A549 (cell line): ENCODE data around the gene FBXO15. TPM values are rescaled to one million over a fixed set of nuclear protein-coding genes. Genes with fewer than 3 reads are reported as not detected.
A peak's percentile ranks its signal among the peaks of the same experiment; 100 is the strongest.

Source experiments
- ATAC-seq, 2 experiments: fragments of 200-7000 bp in 1 of 2; fragments of >200 bp in 1 of 2; cut with Nextera tagmentation in 1 of 2; cut with Tn5 transposase in 1 of 2; 3 replicates each; pipeline versions ENCODE4 v1.8.0 to v1.9.1; 2018 to 2020; ENCODE audit warnings: mild to moderate bottlenecking in 1 of 2, moderate library complexity in 1 of 2
- CTCF ChIA-PET: fragments of 300-600 bp; sonication (Branson Sonifier 250); formaldehyde crosslinking; extraction: SDS; loops from one replicate; lab custom pipeline; 2021; ENCODE audit warnings: antibody characterized with exemption, inconsistent platforms; lab: Yijun Ruan, JAX
- POLR2A ChIA-PET: fragments of 350-600 bp; formaldehyde crosslinking; extraction: SDS; loops from one replicate; lab custom pipeline; 2021; ENCODE audit warnings: antibody characterized with exemption, inconsistent platforms; lab: Yijun Ruan, JAX
- DNase-seq, 2 experiments: peaks; one replicate each; pipeline versions ENCODE4 v3.0.0 to v3.0.0-alpha.2; 2011 to 2016; ENCODE audit warnings: low read depth in 1 of 2, low spot score in 1 of 2
- FAIRE-seq: peaks from 2 replicates; lab custom pipeline; 2011; peaks lifted over from hg19 to GRCh38; lab: Jason Lieb, UNC
- H3K27ac ChIP-seq, 2 experiments: fragments of >200 bp; sonication (Bioruptor Twin); formaldehyde crosslinking; 3 replicates each; pipeline ENCODE4 v1.5.1; 2016 to 2017
- H3K4me1 ChIP-seq: fragments of >200 bp; sonication (Bioruptor Twin); formaldehyde crosslinking; 3 replicates; pipeline ENCODE4 v1.6.1; 2016
- H3K4me2 ChIP-seq: fragments of >200 bp; sonication (Bioruptor Twin); formaldehyde crosslinking; 3 replicates; pipeline ENCODE4 v1.6.1; 2016
- H3K4me3 ChIP-seq: fragments of >200 bp; sonication (Bioruptor Twin); formaldehyde crosslinking; 3 replicates; pipeline ENCODE4 v1.5.1; 2016
- H3K9me3 ChIP-seq: fragments of >200 bp; sonication (Bioruptor Twin); formaldehyde crosslinking; 3 replicates; pipeline ENCODE4 v1.6.1; 2016
- BHLHE40 ChIP-seq: IDR thresholded peaks from 2 replicates; pipeline ENCODE4 v1.6.1; 2012; ENCODE audit warnings: low read depth, low read length, inconsistent platforms
- CHD2 ChIP-seq: fragments of 150-350 bp; IDR thresholded peaks from 2 replicates; pipeline ENCODE4 v1.6.1; 2014; ENCODE audit warnings: low read length; ENCODE audit not compliant: partially characterized antibody
- CHD4 ChIP-seq: fragments of 200-600 bp; sonication (generic); IDR thresholded peaks from 2 replicates; pipeline ENCODE4 v1.6.1; 2016; ENCODE audit warnings: antibody characterized with exemption, mild to moderate bottlenecking, borderline replicate concordance
- CTCF ChIP-seq: fragments of >200 bp; sonication (Bioruptor Twin); formaldehyde crosslinking; IDR thresholded peaks from 3 replicates; pipeline ENCODE4 v1.5.1; 2016
- EP300 ChIP-seq, 2 experiments: fragments of >200 bp; sonication (Bioruptor Twin); formaldehyde crosslinking; IDR thresholded peaks; 2 replicates in 1 of 2; 3 replicates in 1 of 2; pipeline ENCODE4 v1.6.1; 2016 to 2017
- FOSB ChIP-seq: fragments of 250-450 bp; sonication (Bioruptor Pico); IDR thresholded peaks from 2 replicates; pipeline ENCODE4 v1.5.0; 2020; ENCODE audit warnings: mild to moderate bottlenecking, moderate library complexity
- HEYL ChIP-seq: fragments of 250-450 bp; sonication (Bioruptor Pico); IDR thresholded peaks from 2 replicates; pipeline ENCODE4 v1.8.0; 2021; ENCODE audit warnings: mild to moderate bottlenecking, moderate library complexity
- HMGXB4 ChIP-seq: fragments of 250-450 bp; sonication (Bioruptor Pico); IDR thresholded peaks from 2 replicates; pipeline ENCODE4 v1.5.0; 2021; ENCODE audit warnings: mild to moderate bottlenecking, moderate library complexity, borderline replicate concordance
- KDM5A ChIP-seq: fragments of 200-600 bp; sonication (generic); IDR thresholded peaks from 2 replicates; pipeline ENCODE4 v1.6.1; 2016; ENCODE audit warnings: antibody characterized with exemption, mild to moderate bottlenecking
- MAFK ChIP-seq: fragments of 450-650 bp; IDR thresholded peaks from 2 replicates; pipeline ENCODE4 v1.6.1; 2014; ENCODE audit not compliant: partially characterized antibody
- NPAS2 ChIP-seq: fragments of 250-450 bp; sonication (Bioruptor Pico); IDR thresholded peaks from 2 replicates; pipeline ENCODE4 v1.8.0; 2022; ENCODE audit warnings: mild to moderate bottlenecking, moderate library complexity, borderline replicate concordance
- RNF2 ChIP-seq: fragments of 200-600 bp; sonication (generic); IDR thresholded peaks from 2 replicates; pipeline ENCODE4 v1.6.1; 2016; ENCODE audit warnings: low read depth, mild to moderate bottlenecking, antibody characterized with exemption, moderate library complexity, borderline replicate concordance
- ZSCAN20 ChIP-seq: fragments of 250-450 bp; sonication (Bioruptor Pico); IDR thresholded peaks from 2 replicates; pipeline ENCODE4 v1.8.0; 2022; ENCODE audit warnings: mild to moderate bottlenecking, moderate library complexity
- WGBS: methylation state at CpG from one replicate; pipeline ENCODE4 v1.1.6; 2017; ENCODE audit errors: missing lambda C conversion rate; 5-methylcytosine and 5-hydroxymethylcytosine counted together
- polyA plus RNA-seq, 4 experiments: library from polyadenylated mRNA; depleted of rRNA in 3 of 4; stranded (reverse); fragments of >200 nt; fragmentation: RNase III in 1 of 4; extraction: RNeasy Plus Mini Kit Qiagen cat#74134 plus additional on column Dnase treatment in 1 of 4; gene quantifications; 2 replicates in 3 of 4; 3 replicates in 1 of 4; pipeline ENCODE4 v1.2.3, GENCODE V29; 2011 to 2017
- TF ChIP-seq, protein P1 (sequence below): fragments of >200 bp; sonication (Bioruptor Twin); formaldehyde crosslinking; IDR thresholded peaks from 2 replicates; pipeline ENCODE4 v1.6.1; 2016
- TF ChIP-seq, protein P2 (sequence below): IDR thresholded peaks from 2 replicates; pipeline ENCODE4 v1.6.1; 2012
- TF ChIP-seq, protein P3 (sequence below): fragments of 450-650 bp; IDR thresholded peaks from 2 replicates; pipeline ENCODE4 v1.6.1; 2014; ENCODE audit warnings: antibody characterized with exemption

Gene FBXO15
- polyA plus RNA-seq, 2 of the 4 experiments (the other 2 are of a cell fraction): 1.3 to 2.3 TPM

- peak; percentile 40; the same call in 2 of the 3 replicates for TF ChIP-seq CTCF
- TF ChIP-seq, protein P1, sequence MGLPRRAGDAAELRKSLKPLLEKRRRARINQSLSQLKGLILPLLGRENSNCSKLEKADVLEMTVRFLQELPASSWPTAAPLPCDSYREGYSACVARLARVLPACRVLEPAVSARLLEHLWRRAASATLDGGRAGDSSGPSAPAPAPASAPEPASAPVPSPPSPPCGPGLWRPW: no peak
- no peak for TF ChIP-seq CHD4
Observed at GRCh38 chr18:74116633-74117554, 30.7 kb downstream of the FBXO15 start (continued).

DNA sequence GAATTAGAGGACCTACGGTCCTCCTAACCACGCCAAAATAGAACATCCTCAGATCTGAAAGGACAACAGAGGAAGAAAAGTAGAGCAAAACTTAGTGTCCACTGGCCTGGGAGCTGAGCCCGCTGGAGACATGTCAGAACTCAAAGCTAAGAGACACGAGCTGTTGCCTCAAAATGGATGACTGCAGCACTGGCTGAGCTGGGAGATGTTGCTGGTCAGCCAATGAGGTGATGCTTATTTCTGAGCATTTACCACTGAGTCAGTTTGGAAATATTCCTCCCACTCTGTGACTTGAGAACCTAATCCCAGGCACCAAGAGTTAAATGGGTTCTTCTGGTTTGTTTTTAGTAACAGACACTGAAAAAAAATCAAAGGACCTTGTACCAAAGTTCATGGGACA lies 32.6 kb downstream of the FBXO15 start:
- Histone ChIP-seq H3K27ac (no peak overlapping the region), H3K4me3 (no peak overlapping the region), H3K4me1 (no peaks in the 10 kb centered on the region), H3K4me2 (no peak overlapping the region), H3K9me3 (no peaks in the 10 kb centered on the region)
- ChIA-PET CTCF (interaction anchor here (1.3 kb wide), 1 partner anchor 32 kb away, joined by 5 read pairs; no protein-coding TSS in a partner anchor), POLR2A (no interaction called here)
- ATAC-seq: no peak
- TF ChIP-seq, protein P2, sequence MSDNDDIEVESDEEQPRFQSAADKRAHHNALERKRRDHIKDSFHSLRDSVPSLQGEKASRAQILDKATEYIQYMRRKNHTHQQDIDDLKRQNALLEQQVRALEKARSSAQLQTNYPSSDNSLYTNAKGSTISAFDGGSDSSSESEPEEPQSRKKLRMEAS: no peak
- TF ChIP-seq NPAS2 (no peak), ZSCAN20 (CRISPR knock-in tag) (no peak), RNF2 (no peak), MAFK (no peak), EP300 (IDR thresholded peaks at IDR 0.05) (no peak), BHLHE40 (no peak), HMGXB4 (CRISPR knock-in tag) (no peak), KDM5A (no peak), HEYL (CRISPR knock-in tag) (no peak), CHD2 (no peak), CTCF (no peak), FOSB (CRISPR knock-in tag) (no peak)
- TF ChIP-seq, protein P3, sequence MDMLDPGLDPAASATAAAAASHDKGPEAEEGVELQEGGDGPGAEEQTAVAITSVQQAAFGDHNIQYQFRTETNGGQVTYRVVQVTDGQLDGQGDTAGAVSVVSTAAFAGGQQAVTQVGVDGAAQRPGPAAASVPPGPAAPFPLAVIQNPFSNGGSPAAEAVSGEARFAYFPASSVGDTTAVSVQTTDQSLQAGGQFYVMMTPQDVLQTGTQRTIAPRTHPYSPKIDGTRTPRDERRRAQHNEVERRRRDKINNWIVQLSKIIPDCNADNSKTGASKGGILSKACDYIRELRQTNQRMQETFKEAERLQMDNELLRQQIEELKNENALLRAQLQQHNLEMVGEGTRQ: no peak
- WGBS: 22% methylated on average over 4 of the region's 4 CpGs
- DNase-seq: no peak
- FAIRE-seq: no peak
